ENCODE results near the gene CRACDL. TPM values are rescaled to one million over a fixed set of nuclear protein-coding genes. Genes with fewer than 3 reads are reported as not detected.
"Not testable (repeated sequence)": the region's sequence is repeated elsewhere in the genome, so short reads cannot be mapped to it uniquely, and the experiment has no call there.

The CRACDL gene
- total RNA-seq, 2 donors from 2014 or later: 0.13 to 0.16 TPM

DNA sequence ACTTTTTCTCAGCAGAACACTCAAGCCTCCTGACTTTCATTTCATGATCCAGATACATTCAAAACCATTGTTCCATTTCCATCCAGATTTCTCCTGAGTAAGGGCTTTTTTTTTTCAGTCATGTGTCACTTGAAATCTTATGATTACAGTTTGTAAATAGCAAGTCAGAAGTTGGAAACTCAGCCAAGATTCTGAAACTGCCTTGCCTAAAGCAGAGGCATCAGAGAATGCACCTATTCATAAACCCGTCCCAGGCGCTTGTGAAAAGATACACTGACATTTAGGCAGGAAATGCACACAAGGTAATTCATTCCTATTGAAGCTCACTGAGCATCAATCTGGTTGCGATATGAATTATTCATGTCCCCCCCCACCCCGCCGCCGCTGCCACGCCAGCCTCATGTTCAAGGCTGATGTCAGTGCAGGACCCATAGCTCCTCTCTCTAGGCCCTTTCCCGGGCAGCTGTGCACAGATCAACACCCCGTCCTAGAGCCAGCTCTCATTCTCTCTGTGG, 174.7 kb downstream of the CRACDL start:
- Mint-ChIP-seq H3K27ac (peak overlapping the region; percentile 52), H3K36me3 (ENCODE audit: low read depth) (no peaks in the 10 kb centered on the region), H3K4me1 (peaks cover 51% of the 10 kb centered on the region), H3K27me3 (no peaks in the 10 kb centered on the region), H3K4me3 (peak overlapping the region; percentile 67), H3K9me3 (no peaks in the 10 kb centered on the region)
- ATAC-seq (replicated peaks): peak; percentile 77

DNA sequence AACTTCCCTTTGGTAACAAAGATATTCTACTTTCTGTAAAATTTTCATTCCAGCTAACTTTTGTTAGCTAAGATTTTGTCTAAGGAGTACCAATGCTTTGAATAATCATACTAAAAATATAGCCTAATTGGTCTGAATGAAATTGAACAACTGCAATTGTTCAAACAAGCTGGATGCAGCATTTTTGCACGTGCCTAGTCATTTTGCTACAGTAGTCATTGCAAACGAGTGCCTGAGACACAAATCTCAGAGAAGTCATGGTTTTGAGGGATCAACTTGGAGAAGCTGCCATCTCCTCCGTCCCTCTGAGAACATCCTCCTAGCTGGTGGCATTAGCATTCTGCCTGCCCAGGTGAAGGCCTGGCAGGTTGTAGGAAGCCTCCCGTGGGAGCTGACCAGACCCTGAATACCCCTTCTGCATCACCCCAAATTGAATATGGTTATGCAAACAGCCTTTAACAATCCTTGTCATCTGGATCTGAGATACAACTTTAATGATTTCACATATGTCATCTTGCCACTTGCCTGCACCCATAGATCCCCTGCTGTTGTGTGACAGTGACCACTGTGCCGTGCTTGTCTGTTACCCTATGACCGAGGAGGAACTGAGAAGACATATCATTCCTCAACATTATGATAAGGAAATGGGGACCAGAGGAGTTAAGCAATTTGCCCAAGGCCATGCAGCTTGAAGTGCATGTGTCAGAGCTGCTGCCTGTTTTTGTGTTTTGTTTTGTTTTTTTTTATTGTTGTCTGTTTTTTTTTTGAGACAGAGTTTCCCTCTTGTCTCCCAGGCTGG, 176.0 kb downstream of the CRACDL start:
- Mint-ChIP-seq H3K4me1 (peaks cover 44% of the 10 kb centered on the region), H3K27ac (peak overlapping the region; percentile 31), H3K27me3 (no peaks in the 10 kb centered on the region), H3K36me3 (ENCODE audit: low read depth) (no peaks in the 10 kb centered on the region), H3K9me3 (no peaks in the 10 kb centered on the region), H3K4me3 (peak overlapping the region; percentile 67)
- ATAC-seq (replicated peaks): no peak

DNA sequence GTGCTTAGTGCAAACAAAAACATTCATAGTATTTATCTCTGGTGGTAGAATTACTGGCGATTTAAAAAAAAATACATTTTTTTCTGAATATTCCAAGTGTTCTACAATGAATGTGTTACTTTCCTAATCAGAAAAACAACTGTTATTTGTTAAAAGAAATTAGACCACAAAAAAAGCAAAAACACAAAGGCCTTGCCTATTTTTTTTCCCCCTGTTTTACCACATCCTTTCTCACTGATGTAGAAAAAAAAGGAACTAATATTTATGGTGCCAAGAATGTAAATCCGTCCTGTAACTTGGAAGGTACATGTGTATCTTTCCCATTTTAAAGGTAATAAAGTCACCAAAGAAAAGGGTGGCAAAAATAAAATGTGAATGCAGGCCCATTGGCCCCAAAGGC, 176.7 kb downstream of the CRACDL start:
- H3K9me3 Mint-ChIP-seq: no peaks in the 10 kb centered on the region
- peak overlapping the region; percentile 67 for H3K4me3 Mint-ChIP-seq
- H3K27me3 Mint-ChIP-seq: no peaks in the 10 kb centered on the region
- no peak for ATAC-seq (replicated peaks)
- H3K4me1 Mint-ChIP-seq: peaks cover 44% of the 10 kb centered on the region
- H3K36me3 Mint-ChIP-seq (ENCODE audit: low read depth): no peaks in the 10 kb centered on the region
- H3K27ac Mint-ChIP-seq: peak overlapping the region; percentile 31

DNA sequence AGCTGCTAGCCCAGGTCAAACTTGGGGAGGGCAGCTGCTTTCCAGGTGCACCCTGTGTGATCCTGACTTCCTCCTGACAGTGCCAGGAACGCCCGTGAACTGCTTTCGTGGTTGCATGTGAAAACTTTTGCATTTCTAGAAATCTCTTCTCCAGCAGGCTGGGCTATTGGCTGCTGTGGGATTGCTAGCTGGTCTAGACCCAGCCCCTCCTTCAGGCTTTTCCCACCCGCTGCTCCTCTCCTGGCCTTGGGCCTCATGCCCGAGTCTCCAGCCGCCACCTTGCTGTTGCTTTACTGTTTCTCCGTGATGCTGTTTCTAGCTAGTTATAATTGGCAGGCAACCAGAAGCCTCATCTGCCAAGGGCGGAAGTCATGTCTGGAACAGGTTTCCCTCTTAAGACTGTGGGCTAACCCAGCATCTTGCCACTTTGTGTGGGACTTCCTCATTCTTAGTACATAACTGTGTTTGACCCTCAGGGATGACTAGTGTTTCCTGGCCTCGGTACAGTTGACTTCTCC, 178.1 kb downstream of the CRACDL start:
- Mint-ChIP-seq H3K27ac (peak overlapping the region; percentile 90), H3K4me3 (peak overlapping the region; percentile 84), H3K27me3 (no peaks in the 10 kb centered on the region), H3K9me3 (no peaks in the 10 kb centered on the region), H3K36me3 (ENCODE audit: low read depth) (no peaks in the 10 kb centered on the region), H3K4me1 (peaks cover 38% of the 10 kb centered on the region)
- ATAC-seq (replicated peaks): peak; percentile 77

DNA sequence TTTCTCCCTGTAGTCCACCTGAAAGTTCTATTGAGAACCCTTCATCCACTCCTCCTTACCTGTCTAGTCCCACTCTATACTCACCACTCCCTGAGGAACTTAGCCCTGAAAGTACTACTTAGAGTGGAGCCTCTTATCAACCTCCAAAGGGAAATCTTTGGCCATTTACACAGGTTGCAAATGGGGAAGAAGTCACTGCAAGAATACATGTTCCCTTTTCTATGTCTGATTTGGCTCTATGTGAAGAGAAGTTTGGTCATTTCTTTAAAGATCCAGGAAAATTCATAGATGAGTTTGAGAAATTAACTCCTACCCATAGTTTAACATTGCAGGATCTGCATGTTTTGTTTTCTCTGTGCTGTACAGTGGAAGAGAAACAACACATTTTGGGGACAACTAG, 182.2 kb downstream of the CRACDL start:
- Mint-ChIP-seq H3K27me3 (no peaks in the 10 kb centered on the region), H3K27ac (no peak overlapping the region), H3K36me3 (ENCODE audit: low read depth) (no peaks in the 10 kb centered on the region), H3K4me1 (peaks cover 19% of the 10 kb centered on the region), H3K9me3 (no peaks in the 10 kb centered on the region), H3K4me3 (no peak overlapping the region)
- no peak for ATAC-seq (replicated peaks)

DNA sequence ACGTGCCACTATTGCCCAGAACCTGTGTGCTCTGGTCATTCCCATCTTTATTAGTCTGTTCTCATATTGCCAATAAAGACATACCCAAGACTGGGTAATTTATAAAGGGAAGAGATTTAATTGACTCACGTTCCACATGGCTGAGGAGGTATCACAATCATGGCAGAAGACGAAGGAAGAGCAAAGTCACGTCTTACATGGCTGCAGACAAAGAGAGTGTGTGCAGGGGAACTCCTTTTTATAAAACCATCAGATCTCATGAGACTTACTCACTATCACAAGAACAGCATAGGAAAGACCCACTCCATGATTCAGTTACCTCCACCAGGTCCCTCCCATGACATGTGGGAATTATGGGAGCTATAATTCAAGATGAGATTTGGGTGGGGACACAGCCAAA, 183.3 kb downstream of the CRACDL start:
- H3K27ac Mint-ChIP-seq; H3K36me3 Mint-ChIP-seq (ENCODE audit: low read depth); H3K9me3 Mint-ChIP-seq; H3K27me3 Mint-ChIP-seq; H3K4me3 Mint-ChIP-seq; ATAC-seq (replicated peaks): not testable (repeated sequence)
- H3K4me1 Mint-ChIP-seq: peaks cover 19% of the 10 kb centered on the region

DNA sequence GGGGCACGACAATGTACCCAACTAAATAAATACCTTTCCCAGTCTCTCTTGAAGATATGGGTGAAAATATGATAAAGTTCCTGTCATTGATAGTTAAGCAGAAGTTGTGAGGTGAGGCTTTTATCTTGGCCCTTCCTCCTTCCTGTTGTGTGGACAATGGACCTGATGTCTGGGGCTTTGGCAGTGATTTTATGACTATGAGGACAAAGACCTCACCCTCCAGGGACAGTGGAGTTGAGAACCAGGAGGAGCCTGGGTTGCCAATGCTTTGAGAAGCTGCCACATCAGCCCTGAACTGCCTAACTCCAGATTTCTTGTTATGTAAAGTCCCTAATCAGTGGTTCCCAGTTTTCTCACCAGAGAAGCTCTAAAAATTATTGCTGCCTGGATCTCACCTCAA, 184.3 kb downstream of the CRACDL start:
- Mint-ChIP-seq H3K4me3 (no peak overlapping the region), H3K27ac (no peak overlapping the region), H3K27me3 (no peaks in the 10 kb centered on the region), H3K9me3 (no peaks in the 10 kb centered on the region), H3K4me1 (peaks cover 14% of the 10 kb centered on the region), H3K36me3 (ENCODE audit: low read depth) (no peaks in the 10 kb centered on the region)
- no peak for ATAC-seq (replicated peaks)

DNA sequence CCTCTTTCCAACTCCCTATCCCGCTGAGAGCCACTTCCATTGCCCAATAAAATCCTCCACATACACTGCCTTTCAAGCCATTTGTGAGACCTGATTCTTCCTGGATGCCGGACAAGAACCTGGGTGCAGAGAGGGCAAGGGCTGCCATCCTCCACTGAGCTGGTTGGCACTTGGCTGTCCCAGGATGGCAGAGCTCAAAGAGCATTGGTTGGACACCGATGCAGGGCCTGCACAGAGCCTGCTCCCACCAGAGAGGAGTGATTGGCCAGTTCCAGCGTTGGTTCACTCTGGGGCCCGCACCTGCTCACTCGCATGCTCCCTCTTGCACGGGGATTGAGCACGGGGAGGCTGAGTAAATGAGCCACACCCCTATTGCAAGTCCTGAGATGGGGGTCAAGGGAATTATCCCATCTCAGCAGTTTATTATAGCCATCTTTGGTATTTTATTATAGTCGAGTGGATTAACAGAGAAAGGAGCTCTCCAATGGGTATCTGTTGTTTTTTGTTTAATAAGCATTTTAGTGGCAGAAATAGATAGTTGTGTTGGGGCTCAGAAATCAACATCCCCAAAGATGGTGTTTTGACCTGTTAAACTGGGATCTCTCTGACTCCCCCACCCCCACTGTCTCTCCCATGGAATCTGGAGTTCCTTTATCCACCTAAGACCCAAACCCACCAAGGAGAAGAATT, 185.3 kb downstream of the CRACDL start:
- H3K4me1 Mint-ChIP-seq: peaks cover 14% of the 10 kb centered on the region
- H3K27ac Mint-ChIP-seq: no peak overlapping the region
- no peaks in the 10 kb centered on the region for H3K9me3 Mint-ChIP-seq
- H3K27me3 Mint-ChIP-seq: no peaks in the 10 kb centered on the region
- no peaks in the 10 kb centered on the region for H3K36me3 Mint-ChIP-seq (ENCODE audit: low read depth)
- no peak overlapping the region for H3K4me3 Mint-ChIP-seq
- ATAC-seq (replicated peaks): no peak

DNA sequence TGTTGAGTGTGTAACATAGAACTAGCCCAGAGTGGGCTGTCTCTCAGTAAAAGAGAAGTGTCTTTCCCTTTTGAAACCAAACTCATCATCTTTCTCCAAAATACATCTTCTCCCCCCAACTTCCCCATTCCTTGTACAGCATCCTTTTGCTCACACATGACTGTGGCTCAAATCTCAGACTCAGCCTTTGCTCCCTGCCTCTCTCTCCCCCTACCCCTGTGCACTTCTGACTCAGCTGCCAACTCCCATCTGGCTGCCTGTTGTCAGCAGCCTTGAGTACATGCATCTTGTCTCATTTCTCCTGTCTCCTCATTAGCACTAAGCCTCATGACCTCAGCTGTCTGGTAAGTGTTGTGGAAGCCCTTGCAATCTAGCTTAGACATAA, 187.0 kb downstream of the CRACDL start:
- H3K4me3 Mint-ChIP-seq: peak overlapping the region; percentile 68
- H3K9me3 Mint-ChIP-seq: no peaks in the 10 kb centered on the region
- no peaks in the 10 kb centered on the region for H3K27me3 Mint-ChIP-seq
- no peaks in the 10 kb centered on the region for H3K36me3 Mint-ChIP-seq (ENCODE audit: low read depth)
- H3K27ac Mint-ChIP-seq: peak overlapping the region; percentile 62
- peaks cover 19% of the 10 kb centered on the region for H3K4me1 Mint-ChIP-seq
- peak; percentile 84 for ATAC-seq (replicated peaks)

DNA sequence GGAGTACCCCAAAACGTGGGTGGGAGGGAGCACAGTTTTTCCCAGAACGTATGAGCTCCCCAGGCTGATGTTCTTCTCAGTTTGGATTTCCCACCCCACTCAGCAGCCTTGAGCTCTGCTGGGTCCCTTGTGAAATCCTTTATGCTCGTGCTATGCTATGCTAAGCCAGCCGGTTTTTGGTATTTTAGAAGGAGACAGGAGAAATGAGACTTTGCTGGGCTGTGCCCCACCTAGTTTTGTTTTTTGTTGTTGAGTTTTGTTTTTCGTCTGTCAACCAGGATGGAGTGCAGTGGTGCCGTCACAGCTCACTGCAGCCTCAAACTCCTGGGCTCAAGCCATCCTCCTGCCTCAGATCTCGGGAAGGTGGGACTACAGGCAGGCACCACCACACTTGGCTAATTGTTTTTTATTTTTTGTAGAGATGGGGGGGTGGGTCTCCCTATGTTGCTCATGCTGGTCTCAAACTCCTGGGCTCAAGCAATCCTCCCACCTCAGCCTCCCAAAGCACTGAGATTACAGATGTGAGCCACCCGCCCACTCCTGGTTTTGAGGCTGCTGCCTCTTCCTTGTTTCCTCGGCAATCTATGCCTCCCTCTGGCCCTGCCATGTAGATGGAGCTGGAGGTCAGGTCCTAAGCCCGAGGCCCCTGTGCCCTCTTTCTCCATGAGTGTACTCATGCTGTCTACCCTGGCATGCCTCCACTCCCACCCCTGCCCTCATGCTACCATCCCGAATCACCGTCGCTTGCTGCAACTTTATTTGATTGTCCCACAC, 187.5 kb downstream of the CRACDL start:
- H3K27ac Mint-ChIP-seq: peak overlapping the region; percentile 62
- H3K36me3 Mint-ChIP-seq (ENCODE audit: low read depth): no peaks in the 10 kb centered on the region
- ATAC-seq (replicated peaks): peak; percentile 43
- H3K9me3 Mint-ChIP-seq: no peaks in the 10 kb centered on the region
- peak overlapping the region; percentile 68 for H3K4me3 Mint-ChIP-seq
- peaks cover 19% of the 10 kb centered on the region for H3K4me1 Mint-ChIP-seq
- no peaks in the 10 kb centered on the region for H3K27me3 Mint-ChIP-seq

DNA sequence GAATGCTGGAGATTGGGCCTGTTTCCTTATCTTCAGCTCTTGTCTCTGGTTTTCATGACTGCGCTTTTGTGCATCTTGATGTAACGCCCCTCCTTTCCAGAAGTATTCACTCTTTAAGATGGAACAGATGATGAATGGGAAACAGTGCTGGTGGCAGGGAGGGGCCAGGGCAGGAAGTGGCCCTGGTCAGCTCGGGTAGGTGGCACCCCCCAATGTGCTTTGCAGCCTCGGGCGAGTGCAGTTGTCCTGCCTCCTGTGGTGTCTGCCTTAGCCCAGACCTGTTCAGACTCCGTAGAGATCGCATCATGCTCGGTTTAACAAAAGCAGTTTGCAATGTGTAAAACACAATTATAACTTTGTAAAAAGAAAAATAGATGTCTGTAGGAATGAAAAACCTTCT, 188.1 kb downstream of the CRACDL start:
- peaks cover 19% of the 10 kb centered on the region for H3K4me1 Mint-ChIP-seq
- no peaks in the 10 kb centered on the region for H3K9me3 Mint-ChIP-seq
- H3K36me3 Mint-ChIP-seq (ENCODE audit: low read depth): no peaks in the 10 kb centered on the region
- peak overlapping the region; percentile 68 for H3K4me3 Mint-ChIP-seq
- no peaks in the 10 kb centered on the region for H3K27me3 Mint-ChIP-seq
- H3K27ac Mint-ChIP-seq: peak overlapping the region; percentile 62
- no peak for ATAC-seq (replicated peaks)

DNA sequence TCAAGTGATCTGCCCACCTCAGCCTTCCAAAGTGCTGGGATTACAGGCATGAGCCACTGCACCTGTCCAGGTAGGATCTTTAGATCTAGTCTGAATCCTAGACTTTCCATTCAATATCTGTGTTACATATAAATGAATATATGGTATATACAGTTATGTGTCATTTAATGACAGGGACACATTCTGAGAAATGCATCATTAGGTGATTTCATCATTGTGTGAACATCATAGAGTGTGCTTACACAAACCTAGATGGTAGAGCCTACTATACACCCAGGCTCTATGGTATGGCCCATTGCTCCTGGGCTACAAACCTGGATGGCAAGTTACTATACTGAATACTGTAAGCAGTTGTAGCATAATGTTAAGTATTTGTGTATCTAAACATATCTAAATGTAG, 189.6 kb downstream of the CRACDL start:
- Mint-ChIP-seq H3K36me3 (ENCODE audit: low read depth) (no peaks in the 10 kb centered on the region), H3K27ac (no peak overlapping the region), H3K4me1 (peaks cover 19% of the 10 kb centered on the region), H3K4me3 (no peak overlapping the region), H3K9me3 (no peaks in the 10 kb centered on the region), H3K27me3 (no peaks in the 10 kb centered on the region)
- ATAC-seq (replicated peaks): peak; percentile 27

DNA sequence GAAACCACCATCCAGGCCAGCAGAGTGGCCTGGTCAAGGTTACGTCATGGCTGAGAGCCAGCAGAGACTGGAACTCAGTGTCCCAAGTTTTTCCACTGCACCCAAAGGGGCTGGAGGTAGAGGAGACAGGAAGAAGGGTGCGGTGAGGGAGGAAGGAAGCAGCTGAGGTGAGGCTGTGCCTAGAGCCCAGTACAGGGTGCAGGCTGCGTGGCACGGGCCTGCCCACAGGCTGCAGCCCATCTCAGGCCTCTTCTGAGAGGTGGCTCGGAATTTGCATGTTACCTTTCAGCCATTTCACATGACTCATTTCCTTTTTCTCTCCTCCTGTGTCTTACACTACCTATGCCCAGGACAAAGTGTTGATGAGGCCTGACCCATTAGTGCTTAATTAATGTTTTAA, 191.4 kb downstream of the CRACDL start:
- ATAC-seq (replicated peaks): peak; percentile 41
- Mint-ChIP-seq H3K27ac (peak overlapping the region; percentile 44), H3K9me3 (no peaks in the 10 kb centered on the region)

More for the DNA sequence above, 191.4 kb downstream of the CRACDL start:
- H3K4me3 Mint-ChIP-seq: peak overlapping the region; percentile 63
- H3K27me3 Mint-ChIP-seq: no peaks in the 10 kb centered on the region
- H3K4me1 Mint-ChIP-seq: peaks cover 25% of the 10 kb centered on the region
- H3K36me3 Mint-ChIP-seq (ENCODE audit: low read depth): no peaks in the 10 kb centered on the region
